Prostate gland (tissue), 2 donors: Measurements from ENCODE around the gene GRM6.

Experiments used
- POLR2A ChIP-seq: fragments of 450-650 bp; IDR thresholded peaks from one replicate; pipeline ENCODE4 v1.6.1; 2016; ENCODE audit warnings: antibody characterized with exemption, mild to moderate bottlenecking
- POLR2AphosphoS5 ChIP-seq: sonication (generic); formaldehyde crosslinking; IDR thresholded peaks from one replicate; pipeline ENCODE4 v1.6.1; 2017; ENCODE audit warnings: antibody characterized with exemption
- TF ChIP-seq, protein P1 (sequence below), 4 experiments: fragments of 200-600 bp in 2 of 4; fragments of 450-650 bp in 2 of 4; sonication (generic) in 2 of 4; IDR thresholded peaks; 1 replicate in 3 of 4; 2 replicates in 1 of 4; pipeline ENCODE4 v1.5.1; 2016 to 2019; ENCODE audit warnings: antibody characterized with exemption in 4 of 4, mild to moderate bottlenecking in 2 of 4, moderate library complexity in 2 of 4

DNA sequence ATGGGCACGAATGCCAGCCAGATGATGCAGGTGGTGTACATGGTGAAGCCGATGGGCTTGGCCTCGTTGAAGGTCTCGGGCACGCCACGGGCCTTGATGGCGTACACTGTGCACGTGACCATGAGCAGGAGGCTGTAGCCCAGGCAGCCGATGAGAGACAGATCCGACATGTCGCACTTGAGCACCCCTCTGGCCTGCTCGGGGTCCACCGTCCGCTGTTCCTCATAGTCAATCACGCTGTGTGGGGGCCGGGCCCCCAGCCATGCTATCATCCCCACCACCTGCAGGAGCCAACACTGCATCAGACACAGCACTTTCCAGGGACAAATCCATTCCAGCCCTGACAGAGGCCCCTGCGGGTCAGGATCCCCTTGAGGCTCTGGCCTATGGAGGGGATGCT, 12.2 kb downstream of the GRM6 start:
- no peak for TF ChIP-seq POLR2A
- TF ChIP-seq, protein P1, sequence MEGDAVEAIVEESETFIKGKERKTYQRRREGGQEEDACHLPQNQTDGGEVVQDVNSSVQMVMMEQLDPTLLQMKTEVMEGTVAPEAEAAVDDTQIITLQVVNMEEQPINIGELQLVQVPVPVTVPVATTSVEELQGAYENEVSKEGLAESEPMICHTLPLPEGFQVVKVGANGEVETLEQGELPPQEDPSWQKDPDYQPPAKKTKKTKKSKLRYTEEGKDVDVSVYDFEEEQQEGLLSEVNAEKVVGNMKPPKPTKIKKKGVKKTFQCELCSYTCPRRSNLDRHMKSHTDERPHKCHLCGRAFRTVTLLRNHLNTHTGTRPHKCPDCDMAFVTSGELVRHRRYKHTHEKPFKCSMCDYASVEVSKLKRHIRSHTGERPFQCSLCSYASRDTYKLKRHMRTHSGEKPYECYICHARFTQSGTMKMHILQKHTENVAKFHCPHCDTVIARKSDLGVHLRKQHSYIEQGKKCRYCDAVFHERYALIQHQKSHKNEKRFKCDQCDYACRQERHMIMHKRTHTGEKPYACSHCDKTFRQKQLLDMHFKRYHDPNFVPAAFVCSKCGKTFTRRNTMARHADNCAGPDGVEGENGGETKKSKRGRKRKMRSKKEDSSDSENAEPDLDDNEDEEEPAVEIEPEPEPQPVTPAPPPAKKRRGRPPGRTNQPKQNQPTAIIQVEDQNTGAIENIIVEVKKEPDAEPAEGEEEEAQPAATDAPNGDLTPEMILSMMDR (IDR thresholded peaks at IDR 0.05) = no peak
- no peak for TF ChIP-seq POLR2AphosphoS5
